GM21526 (cell line): ENCODE data around the gene HSPA14.
A peak's percentile ranks its signal among the peaks of the same experiment; 100 is the strongest.
"Not testable (repeated sequence)": the region's sequence is repeated elsewhere in the genome, so short reads cannot be mapped to it uniquely, and the experiment has no call there.

Source experiments
- ATAC-seq: cut with Tn5 transposase; IDR thresholded peaks from one replicate; pipeline ENCODE4 v1.9.1; 2021; ENCODE audit warnings: moderate library complexity; ENCODE audit not compliant: unreplicated experiment, low FRiP score

Gene HSPA14

GRCh38 chr10:14836208-14836607 lies 1.9 kb upstream of the HSPA14 start:
- ATAC-seq, result no peak

DNA sequence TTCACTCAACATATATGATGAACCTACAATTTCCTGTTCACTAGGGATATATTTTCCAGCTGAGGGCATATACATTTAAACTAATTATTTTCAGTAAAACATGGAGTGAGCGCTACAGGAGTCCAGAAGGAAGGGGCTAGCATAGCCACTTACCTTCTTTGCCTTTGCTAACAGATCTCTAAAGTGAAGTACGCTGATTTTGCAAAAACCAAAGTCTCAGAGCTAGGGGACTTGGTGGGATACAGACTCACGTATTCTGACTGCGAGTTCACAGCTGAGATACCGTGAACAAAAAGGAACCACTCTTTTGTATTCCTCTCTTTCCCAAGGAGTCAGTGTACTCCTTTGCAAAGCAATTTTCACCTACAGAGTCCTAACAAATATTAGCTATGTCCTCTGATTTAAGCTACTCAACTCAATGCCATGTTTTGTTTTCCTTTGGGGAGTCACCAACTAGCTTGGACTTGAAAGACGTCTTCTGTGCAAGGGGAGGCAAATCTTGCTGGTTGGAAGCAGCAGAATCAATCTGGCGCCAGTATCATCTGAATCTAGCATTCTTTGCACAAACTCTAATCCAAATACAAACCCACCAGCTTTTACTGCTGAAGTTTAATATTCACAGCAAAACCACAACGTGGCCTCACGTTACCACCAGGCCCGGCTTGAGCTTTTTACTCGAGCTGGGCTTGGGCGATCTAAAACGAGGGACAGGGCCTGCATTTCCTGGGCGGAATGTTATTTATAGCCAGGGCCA lies 926 bp upstream of the HSPA14 start:
- ATAC-seq, result no peak

- no peak for ATAC-seq
Measured at GRCh38 chr10:14838582-14839304, 637 bp downstream of the HSPA14 start.

DNA sequence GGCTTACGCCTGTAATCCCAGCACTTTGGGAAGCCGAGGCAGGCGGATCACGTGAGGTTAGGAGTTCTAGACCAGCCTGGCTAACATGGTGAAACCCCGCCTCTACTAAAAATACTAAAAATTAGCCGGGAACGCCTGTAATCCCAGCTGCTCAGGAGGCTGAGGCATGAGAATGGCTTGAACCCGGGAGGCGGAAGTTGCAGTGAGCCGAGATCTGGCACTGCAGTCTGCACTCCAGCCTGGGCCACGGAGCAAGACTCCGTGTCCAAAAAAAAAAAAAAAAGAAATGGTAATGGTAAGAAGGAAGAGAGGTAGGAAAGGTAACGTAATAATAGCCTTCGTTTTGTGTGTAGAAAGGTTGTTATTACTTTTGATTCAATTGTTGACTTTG lies 1.2 kb downstream of the HSPA14 start:
- no peak for ATAC-seq

GRCh38 chr10:14840178-14840577 lies 2.1 kb downstream of the HSPA14 start:
- no peak for ATAC-seq

GRCh38 chr10:14843327-14843988 lies 5.4 kb downstream of the HSPA14 start:
- ATAC-seq, result no peak

DNA sequence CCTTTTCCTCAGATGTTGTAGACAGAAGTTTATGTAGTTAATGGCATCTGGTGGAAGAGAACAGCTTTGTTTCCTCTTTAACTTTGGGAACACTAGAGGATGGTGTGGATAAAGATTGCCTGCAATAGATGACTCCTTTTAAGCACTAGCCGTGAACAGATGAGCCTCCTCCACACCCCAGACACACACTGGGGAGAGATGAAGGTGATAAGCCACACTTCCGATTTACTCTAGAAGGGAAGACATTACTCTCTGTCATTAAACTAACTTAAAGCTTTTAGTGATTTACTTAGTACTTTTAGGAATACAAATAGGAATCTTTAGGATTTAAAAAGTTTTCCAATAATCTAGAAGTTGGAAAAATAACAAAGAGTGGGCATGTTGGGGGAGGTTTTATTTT lies 6.8 kb downstream of the HSPA14 start:
- no peak for ATAC-seq

DNA sequence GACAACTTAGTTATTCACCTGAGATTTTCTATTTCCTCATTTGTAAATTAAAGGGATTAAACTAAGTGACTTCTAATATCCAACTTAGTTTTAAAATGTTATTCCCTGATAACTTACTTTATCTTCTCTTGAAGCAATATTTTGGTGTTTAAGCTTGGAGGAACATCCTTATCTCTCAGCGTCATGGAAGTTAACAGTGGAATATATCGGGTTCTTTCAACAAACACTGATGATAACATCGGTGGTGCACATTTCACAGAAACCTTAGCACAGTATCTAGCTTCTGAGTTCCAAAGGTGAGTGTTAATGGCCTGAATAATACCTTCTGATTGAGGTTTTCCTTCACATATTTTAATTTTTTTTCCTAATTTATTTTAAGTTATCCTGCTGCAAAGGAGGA lies 14.1 kb downstream of the HSPA14 start:
- no peak for ATAC-seq

DNA sequence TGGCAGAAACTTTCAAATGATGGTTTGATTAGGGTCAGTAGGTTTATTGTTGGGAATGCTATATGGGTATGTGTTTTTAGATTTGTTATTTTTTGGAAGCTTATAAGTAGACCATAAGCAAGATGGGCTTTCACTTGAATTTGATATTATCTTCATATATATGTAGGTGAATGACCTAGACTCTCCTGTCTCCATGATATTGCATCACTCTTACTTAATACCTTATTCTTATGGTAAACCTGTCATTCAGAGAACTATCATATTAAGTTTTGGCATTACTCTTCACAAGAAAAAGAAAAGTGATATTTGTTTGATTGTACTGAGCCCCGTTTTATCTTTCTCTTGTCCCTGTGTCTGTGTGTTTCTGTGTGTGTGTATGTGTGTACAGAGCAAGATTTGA lies 17.3 kb downstream of the HSPA14 start:
- ATAC-seq, result no peak

GRCh38 chr10:14858338-14858960 lies 20.3 kb downstream of the HSPA14 start:
- ATAC-seq, result no peak

GRCh38 chr10:14859043-14859442 lies 20.9 kb downstream of the HSPA14 start:
- ATAC-seq, result no peak

DNA sequence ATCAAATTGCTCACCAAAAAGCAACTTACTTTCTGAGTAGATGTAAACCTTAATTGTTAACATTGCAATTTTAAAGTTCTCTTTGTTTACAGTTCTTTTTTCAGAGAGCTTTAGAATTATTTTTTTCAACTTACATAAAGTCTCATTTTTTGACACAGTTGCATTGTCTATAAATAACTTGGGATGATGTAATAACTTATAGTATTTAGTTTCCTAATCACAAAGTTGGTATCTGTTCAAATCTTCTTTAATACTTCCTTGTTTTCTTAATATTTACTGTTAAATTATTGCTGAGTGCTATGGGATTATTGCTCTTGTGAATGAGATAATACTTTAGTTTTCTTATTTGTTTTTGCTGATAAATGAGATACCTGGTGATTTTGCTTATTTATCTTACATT lies 21.7 kb downstream of the HSPA14 start:
- no peak for ATAC-seq

DNA sequence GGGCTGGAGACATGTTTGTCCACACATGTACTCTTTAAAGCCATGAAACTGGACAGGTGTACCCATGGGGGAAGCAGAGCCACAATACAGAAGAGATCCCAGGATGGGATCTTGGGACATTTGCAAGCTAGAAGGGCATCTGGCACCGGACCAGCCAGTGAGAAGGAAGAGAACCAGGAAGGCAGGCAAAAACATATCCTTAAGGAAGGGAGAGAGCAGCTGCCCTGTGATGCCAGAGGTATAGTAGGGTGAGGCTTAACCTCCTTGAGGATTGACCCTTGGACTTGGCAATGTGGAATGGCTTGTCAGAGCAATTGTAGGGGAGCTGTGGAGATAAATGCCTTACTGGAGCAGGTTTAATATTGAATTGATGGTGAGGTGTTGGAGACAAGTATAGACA lies 22.7 kb downstream of the HSPA14 start:
- no peak for ATAC-seq

DNA sequence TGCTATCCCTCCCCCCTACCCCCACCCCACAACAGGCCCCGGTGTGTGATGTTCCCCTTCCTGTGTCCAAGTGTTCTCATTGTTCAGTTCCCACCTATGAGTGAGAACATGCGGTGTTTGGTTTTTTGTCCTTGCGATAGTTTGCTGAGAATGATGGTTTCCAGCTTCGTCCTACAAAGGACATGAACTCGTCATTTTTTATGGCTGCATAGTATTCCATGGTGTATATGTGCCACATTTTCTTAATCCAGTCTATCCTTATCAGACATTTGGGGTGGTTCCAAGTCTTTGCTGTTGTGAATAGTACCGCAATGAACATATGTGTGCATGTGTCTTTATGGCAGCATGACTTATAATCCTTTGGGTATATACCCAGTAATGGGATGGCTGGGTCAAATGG lies 26.4 kb downstream of the HSPA14 start:
- not testable (repeated sequence) for ATAC-seq

DNA sequence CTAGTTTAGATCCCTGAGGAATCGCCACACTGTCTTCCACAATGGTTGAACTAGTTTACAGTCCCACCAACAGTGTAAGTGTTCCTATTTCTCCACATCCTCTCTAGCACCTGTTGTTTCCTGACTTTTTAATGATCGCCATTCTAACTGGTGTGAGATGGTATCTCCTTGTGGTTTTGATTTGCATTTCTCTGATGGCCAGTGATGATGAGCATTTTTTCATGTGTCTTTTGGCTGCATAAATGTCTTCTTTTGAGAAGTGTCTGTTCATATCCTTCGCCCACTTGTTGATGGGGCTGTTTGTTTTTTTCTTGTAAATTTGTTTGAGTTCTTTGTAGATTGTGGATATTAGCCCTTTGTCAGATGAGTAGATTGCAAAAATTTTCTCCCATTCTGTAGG lies 26.8 kb downstream of the HSPA14 start:
- ATAC-seq, result not testable (repeated sequence)

DNA sequence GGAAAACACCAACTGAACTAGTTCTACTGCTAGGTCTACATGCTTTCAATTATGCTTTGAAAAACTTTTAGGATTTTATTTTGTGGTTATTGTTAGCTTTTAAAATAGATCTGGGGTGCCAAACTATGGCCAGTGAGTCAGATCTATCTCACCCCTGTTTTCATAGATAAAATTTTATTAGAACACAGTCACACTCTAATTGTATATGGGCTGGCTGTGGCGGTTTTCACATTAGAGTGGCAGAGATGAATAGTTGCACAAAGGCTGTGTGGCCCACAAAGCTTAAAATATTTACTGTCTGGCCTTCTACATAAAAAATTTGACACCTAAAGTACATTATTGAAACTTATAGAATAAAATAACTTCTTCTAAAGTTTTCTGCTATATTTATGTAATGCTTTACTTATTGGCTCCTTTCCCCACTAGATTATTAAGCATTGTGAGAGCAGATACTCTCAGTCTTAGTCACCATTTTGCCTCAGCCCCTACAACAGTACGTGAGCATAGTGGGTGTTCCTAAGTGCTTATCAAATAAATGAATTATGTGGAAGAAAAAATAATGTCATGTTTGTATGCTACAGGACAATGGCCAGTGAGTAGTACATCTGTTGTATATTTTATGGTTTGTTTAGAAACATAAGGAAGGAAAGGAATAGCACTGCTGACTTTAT lies 35.1 kb downstream of the HSPA14 start:
- peak; percentile 45 for ATAC-seq

- ATAC-seq, result no peak
Measured at GRCh38 chr10:14875941-14876340, 37.8 kb downstream of the HSPA14 start.

DNA sequence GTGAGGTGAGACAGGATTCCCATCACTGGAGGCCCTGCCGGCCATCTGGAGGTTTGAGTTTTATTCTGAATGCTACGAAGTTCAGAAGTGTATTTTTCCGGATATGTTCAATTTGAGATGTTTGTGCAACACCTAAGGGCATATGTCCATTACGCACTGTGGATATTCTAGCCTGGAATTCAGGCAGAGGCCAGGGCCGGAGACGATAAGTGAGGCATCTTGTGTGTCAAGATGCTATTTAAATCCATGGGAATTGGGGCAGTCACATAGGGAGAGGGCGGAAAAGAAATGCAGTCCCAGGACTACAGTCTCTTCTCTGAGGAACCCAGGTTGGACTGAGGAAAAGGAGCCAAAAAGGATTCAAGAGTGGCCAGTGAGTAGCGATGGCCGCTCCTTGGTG lies 38.7 kb downstream of the HSPA14 start:
- ATAC-seq, result no peak

- peak; percentile 89 for ATAC-seq
Measured at GRCh38 chr10:14878266-14879123, 40.4 kb downstream of the HSPA14 start, which contains the start of gene SUV39H2. Gene SUV39H2, plus strand, starts transcription at chr10:14878866. Its CDS starts 23 bp downstream, at chr10:14878889.
